RCC 7860 (cell line): ENCODE data around the gene KLHL3.

Experiments used
- DNase-seq: peaks from one replicate; pipeline ENCODE4 v3.0.0-alpha.2; 2015; ENCODE audit warnings: low spot score
- FAIRE-seq: peaks from 2 replicates; lab custom pipeline; 2012; peaks lifted over from hg19 to GRCh38; lab: Jason Lieb, UNC

Gene KLHL3

GRCh38 chr5:137592317-137592716 lies 143.6 kb downstream of the KLHL3 start:
- FAIRE-seq (no peak), DNase-seq (no peak)

- FAIRE-seq (no peak), DNase-seq (no peak)
Measured at GRCh38 chr5:137589185-137589584, 146.7 kb downstream of the KLHL3 start.

GRCh38 chr5:137587919-137588318 lies 148.0 kb downstream of the KLHL3 start:
- FAIRE-seq = no peak
- DNase-seq = no peak

GRCh38 chr5:137584262-137584661 lies 151.6 kb downstream of the KLHL3 start:
- FAIRE-seq (no peak), DNase-seq (no peak)

- FAIRE-seq (no peak), DNase-seq (no peak)
Measured at GRCh38 chr5:137583129-137583528, 152.8 kb downstream of the KLHL3 start.

GRCh38 chr5:137582218-137582617 lies 153.7 kb downstream of the KLHL3 start:
- FAIRE-seq (no peak), DNase-seq (no peak)

- DNase-seq (no peak), FAIRE-seq (no peak)
Measured at GRCh38 chr5:137581776-137582175, 154.1 kb downstream of the KLHL3 start.

- no peak for FAIRE-seq
Measured at GRCh38 chr5:137580030-137580429, 155.9 kb downstream of the KLHL3 start.

GRCh38 chr5:137575847-137576246 lies 160.0 kb downstream of the KLHL3 start:
- FAIRE-seq (no peak), DNase-seq (no peak)

More at GRCh38 chr5:137580030-137580429, 155.9 kb downstream of the KLHL3 start:
- no peak for DNase-seq

- DNase-seq = no peak
Measured at GRCh38 chr5:137575211-137575610, 160.7 kb downstream of the KLHL3 start.

GRCh38 chr5:137573376-137573775 lies 162.5 kb downstream of the KLHL3 start:
- DNase-seq (no peak), FAIRE-seq (no peak)

More at GRCh38 chr5:137575211-137575610, 160.7 kb downstream of the KLHL3 start:
- no peak for FAIRE-seq

GRCh38 chr5:137572042-137572695 lies 163.7 kb downstream of the KLHL3 start:
- FAIRE-seq (no peak), DNase-seq (no peak)

GRCh38 chr5:137570070-137570469 lies 165.8 kb downstream of the KLHL3 start:
- no peak for DNase-seq
- FAIRE-seq = no peak
